H1 (cell line): ENCODE results near the gene TARS2. TPM values are rescaled to one million over a fixed set of nuclear protein-coding genes. Genes with fewer than 3 reads are reported as not detected.

Experiments
- E2F6 ChIP-seq: IDR thresholded peaks from 2 replicates; pipeline ENCODE4 v1.6.1; 2012; ENCODE audit warnings: inconsistent platforms
- USF2 ChIP-seq: IDR thresholded peaks from 2 replicates; pipeline ENCODE4 v1.6.1; 2011; ENCODE audit warnings: low read length, improper control_type of control experiment
- polyA plus RNA-seq, 7 experiments: library from polyadenylated mRNA; depleted of rRNA in 3 of 7; stranded (reverse) in 5 of 7; unstranded in 2 of 7; fragments of >200 nt in 5 of 7; fragments of 200-250 nt in 2 of 7; gene quantifications; 1 replicate in 5 of 7; 2 replicates in 1 of 7; 4 replicates in 1 of 7; pipeline versions ENCODE4 v1.2.1 to v1.2.3, GENCODE V29; 2011 to 2013; ENCODE audit warnings: missing spikeins in 2 of 7, mixed read lengths in 2 of 7
- total RNA-seq: library from RNA; stranded (reverse); fragmentation: NEBNext Ultra II Directional; extraction: Animal tissue kit (Norgen Biotek cat#: 25700); gene quantifications from 2 replicates; pipeline ENCODE4 v1.2.1, GENCODE V29; 2021
- TF ChIP-seq, protein P1 (sequence below): fragments of 300-600 bp; sonication (generic); IDR thresholded peaks from 2 replicates; pipeline ENCODE4 v1.7.1; 2012; ENCODE audit warnings: low read length, moderate library complexity, mild to moderate bottlenecking, inconsistent platforms; ENCODE audit not compliant: insufficient replicate concordance

Gene TARS2
- total and polyA plus RNA-seq, 2 of the 8 experiments (the other 6 are each of a cell fraction or from before 2014, with no cell fraction given): 38.9 to 39.1 TPM

DNA sequence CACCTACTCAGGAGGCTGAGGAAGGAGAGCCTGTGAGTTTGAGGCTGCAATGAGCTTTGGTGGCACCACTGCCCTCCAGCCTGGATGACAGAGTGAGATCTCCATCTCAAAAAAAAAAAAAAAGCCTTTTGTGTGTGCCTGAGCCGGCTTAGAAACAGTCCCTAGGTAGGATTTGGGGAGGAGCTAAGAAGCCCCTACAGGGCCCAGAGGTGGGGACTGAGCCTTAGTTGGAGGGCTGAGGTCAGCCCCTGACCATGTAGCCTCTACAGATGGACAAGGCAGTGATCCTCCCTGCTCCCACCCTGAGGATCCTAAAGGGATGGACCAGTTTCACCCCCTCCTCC is 64.5 kb downstream of the TARS2 start (continued):
- TF ChIP-seq, protein P1, sequence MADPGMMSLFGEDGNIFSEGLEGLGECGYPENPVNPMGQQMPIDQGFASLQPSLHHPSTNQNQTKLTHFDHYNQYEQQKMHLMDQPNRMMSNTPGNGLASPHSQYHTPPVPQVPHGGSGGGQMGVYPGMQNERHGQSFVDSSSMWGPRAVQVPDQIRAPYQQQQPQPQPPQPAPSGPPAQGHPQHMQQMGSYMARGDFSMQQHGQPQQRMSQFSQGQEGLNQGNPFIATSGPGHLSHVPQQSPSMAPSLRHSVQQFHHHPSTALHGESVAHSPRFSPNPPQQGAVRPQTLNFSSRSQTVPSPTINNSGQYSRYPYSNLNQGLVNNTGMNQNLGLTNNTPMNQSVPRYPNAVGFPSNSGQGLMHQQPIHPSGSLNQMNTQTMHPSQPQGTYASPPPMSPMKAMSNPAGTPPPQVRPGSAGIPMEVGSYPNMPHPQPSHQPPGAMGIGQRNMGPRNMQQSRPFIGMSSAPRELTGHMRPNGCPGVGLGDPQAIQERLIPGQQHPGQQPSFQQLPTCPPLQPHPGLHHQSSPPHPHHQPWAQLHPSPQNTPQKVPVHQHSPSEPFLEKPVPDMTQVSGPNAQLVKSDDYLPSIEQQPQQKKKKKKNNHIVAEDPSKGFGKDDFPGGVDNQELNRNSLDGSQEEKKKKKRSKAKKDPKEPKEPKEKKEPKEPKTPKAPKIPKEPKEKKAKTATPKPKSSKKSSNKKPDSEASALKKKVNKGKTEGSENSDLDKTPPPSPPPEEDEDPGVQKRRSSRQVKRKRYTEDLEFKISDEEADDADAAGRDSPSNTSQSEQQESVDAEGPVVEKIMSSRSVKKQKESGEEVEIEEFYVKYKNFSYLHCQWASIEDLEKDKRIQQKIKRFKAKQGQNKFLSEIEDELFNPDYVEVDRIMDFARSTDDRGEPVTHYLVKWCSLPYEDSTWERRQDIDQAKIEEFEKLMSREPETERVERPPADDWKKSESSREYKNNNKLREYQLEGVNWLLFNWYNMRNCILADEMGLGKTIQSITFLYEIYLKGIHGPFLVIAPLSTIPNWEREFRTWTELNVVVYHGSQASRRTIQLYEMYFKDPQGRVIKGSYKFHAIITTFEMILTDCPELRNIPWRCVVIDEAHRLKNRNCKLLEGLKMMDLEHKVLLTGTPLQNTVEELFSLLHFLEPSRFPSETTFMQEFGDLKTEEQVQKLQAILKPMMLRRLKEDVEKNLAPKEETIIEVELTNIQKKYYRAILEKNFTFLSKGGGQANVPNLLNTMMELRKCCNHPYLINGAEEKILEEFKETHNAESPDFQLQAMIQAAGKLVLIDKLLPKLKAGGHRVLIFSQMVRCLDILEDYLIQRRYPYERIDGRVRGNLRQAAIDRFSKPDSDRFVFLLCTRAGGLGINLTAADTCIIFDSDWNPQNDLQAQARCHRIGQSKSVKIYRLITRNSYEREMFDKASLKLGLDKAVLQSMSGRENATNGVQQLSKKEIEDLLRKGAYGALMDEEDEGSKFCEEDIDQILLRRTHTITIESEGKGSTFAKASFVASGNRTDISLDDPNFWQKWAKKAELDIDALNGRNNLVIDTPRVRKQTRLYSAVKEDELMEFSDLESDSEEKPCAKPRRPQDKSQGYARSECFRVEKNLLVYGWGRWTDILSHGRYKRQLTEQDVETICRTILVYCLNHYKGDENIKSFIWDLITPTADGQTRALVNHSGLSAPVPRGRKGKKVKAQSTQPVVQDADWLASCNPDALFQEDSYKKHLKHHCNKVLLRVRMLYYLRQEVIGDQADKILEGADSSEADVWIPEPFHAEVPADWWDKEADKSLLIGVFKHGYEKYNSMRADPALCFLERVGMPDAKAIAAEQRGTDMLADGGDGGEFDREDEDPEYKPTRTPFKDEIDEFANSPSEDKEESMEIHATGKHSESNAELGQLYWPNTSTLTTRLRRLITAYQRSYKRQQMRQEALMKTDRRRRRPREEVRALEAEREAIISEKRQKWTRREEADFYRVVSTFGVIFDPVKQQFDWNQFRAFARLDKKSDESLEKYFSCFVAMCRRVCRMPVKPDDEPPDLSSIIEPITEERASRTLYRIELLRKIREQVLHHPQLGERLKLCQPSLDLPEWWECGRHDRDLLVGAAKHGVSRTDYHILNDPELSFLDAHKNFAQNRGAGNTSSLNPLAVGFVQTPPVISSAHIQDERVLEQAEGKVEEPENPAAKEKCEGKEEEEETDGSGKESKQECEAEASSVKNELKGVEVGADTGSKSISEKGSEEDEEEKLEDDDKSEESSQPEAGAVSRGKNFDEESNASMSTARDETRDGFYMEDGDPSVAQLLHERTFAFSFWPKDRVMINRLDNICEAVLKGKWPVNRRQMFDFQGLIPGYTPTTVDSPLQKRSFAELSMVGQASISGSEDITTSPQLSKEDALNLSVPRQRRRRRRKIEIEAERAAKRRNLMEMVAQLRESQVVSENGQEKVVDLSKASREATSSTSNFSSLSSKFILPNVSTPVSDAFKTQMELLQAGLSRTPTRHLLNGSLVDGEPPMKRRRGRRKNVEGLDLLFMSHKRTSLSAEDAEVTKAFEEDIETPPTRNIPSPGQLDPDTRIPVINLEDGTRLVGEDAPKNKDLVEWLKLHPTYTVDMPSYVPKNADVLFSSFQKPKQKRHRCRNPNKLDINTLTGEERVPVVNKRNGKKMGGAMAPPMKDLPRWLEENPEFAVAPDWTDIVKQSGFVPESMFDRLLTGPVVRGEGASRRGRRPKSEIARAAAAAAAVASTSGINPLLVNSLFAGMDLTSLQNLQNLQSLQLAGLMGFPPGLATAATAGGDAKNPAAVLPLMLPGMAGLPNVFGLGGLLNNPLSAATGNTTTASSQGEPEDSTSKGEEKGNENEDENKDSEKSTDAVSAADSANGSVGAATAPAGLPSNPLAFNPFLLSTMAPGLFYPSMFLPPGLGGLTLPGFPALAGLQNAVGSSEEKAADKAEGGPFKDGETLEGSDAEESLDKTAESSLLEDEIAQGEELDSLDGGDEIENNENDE: no peak
- TF ChIP-seq E2F6 (no peak), USF2 (no peak)
